Left lung (tissue), 10 donors: ENCODE results near the gene LRRC71. TPM values are rescaled to one million over a fixed set of nuclear protein-coding genes. Genes with fewer than 3 reads are reported as not detected.

ENCODE experiments used
- ATAC-seq: fragments of 200-7000 bp; cut with Tn5 transposase; one replicate; pipeline ENCODE4 v1.9.1; 2020; ENCODE audit warnings: moderate library complexity
- DNase-seq, 4 donors: peaks; one replicate each; pipeline ENCODE4 v3.0.0-alpha.2; 2013 to 2020
- H3K27ac ChIP-seq, 2 donors: fragments of 200-600 bp; sonication (generic) in 1 of 2; one replicate each; pipeline versions ENCODE4 v1.5.0 to v1.8.0; 2020 to 2021
- H3K27me3 ChIP-seq, 2 donors: fragments of 200-600 bp; sonication (generic) in 1 of 2; one replicate each; pipeline versions ENCODE4 v1.5.0 to v1.8.0; 2020 to 2021
- H3K36me3 ChIP-seq, 2 donors: fragments of 200-600 bp; sonication (generic) in 1 of 2; one replicate each; pipeline versions ENCODE4 v1.5.0 to v1.8.0; 2020 to 2021
- H3K4me1 ChIP-seq, 2 donors: fragments of 200-600 bp; one replicate each; pipeline ENCODE4 v1.8.0; 2021
- H3K4me3 ChIP-seq, 2 donors: fragments of 200-600 bp; sonication (generic) in 1 of 2; one replicate each; pipeline versions ENCODE4 v1.5.0 to v1.8.0; 2020 to 2021; ENCODE audit warnings: mild to moderate bottlenecking in 1 of 2
- H3K9me3 ChIP-seq, 2 donors: fragments of 200-600 bp; sonication (generic) in 1 of 2; one replicate each; pipeline versions ENCODE4 v1.5.0 to v1.8.0; 2020 to 2021
- CTCF ChIP-seq, 2 donors: fragments of 200-600 bp; sonication (generic) in 1 of 2; IDR thresholded peaks; one replicate each; pipeline versions ENCODE4 v1.5.0 to v1.8.0; 2021; ENCODE audit warnings: antibody characterized with exemption in 2 of 2
- intact Hi-C, 2 donors: fragments of 100-400 bp; cut with DNase I; formaldehyde crosslinking; loops; one replicate each; pipeline versions ENCODE4 v1.11.2 to v1.14.2; 2022
- polyA plus RNA-seq, 6 donors: library from polyadenylated mRNA; unstranded; fragments of 120-200 nt; gene quantifications; one replicate each; pipeline ENCODE4 v1.2.1, GENCODE V29; 2013; ENCODE audit not compliant: insufficient read length in 6 of 6
- total RNA-seq, 2 donors: library from RNA; stranded (reverse); fragmentation: NEBNext Ultra II Directional; extraction: Animal tissue kit (Norgen Biotek cat#: 25700); gene quantifications; one replicate each; pipeline ENCODE4 v1.2.1, GENCODE V29; 2021
- donor health status: DM: no; HTN: yes; CAD: no.
- donor health status: DM: no; HTN: no; CAD: no.

Gene LRRC71
- total and polyA plus RNA-seq, 8 donors, result 0.38 to 5.5 (median 3.1) TPM

GRCh38 chr1:156894711-156895454 is 25.5 kb upstream of the LRRC71 start:
- no peak for TF ChIP-seq CTCF (IDR thresholded peaks at IDR 0.05)
- intact Hi-C loops, result no loop called here
- DNase-seq (peak in 1 of 4 donors; percentile 61), ATAC-seq (no peak)
- H3K27ac ChIP-seq, result peak overlapping the region; percentile 77 to 84
- H3K4me1 ChIP-seq, result peaks cover 8 to 71% of the 10 kb centered on the region in 2 donors
- H3K27me3 ChIP-seq, result peaks cover 8 to 46% of the 10 kb centered on the region in 2 donors
- peak overlapping the region in 1 of 2 donors; percentile 48 for H3K4me3 ChIP-seq
- no peaks in the 10 kb centered on the region for H3K36me3 ChIP-seq
- H3K9me3 ChIP-seq, result no peaks in the 10 kb centered on the region

DNA sequence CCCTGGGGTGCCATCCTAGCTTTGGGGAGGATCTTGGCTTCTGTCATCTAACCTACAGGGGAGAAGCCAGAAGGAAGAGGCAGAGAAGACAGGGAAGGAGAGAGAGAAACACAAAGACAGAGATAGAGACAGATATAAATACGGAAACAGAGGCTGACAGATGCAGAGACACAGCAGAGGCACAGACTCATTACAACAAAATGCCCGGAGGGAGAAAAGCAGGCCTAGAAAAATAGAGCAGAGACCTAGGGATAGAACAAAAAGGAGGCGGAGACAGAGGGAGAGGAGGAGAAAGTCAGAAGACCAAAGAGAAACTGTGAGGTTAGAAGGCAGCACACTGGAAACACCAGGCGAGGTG is 25.0 kb upstream of the LRRC71 start:
- Histone ChIP-seq H3K4me3 (peak overlapping the region in 1 of 2 donors; percentile 48), H3K9me3 (no peaks in the 10 kb centered on the region), H3K4me1 (peaks cover 8 to 67% of the 10 kb centered on the region in 2 donors), H3K27ac (peak overlapping the region; percentile 77 to 84), H3K27me3 (peaks cover 8 to 46% of the 10 kb centered on the region in 2 donors), H3K36me3 (no peaks in the 10 kb centered on the region)
- DNase-seq (no peak), ATAC-seq (no peak)
- intact Hi-C loops, result no loop called here
- TF ChIP-seq CTCF (IDR thresholded peaks at IDR 0.05), result no peak

DNA sequence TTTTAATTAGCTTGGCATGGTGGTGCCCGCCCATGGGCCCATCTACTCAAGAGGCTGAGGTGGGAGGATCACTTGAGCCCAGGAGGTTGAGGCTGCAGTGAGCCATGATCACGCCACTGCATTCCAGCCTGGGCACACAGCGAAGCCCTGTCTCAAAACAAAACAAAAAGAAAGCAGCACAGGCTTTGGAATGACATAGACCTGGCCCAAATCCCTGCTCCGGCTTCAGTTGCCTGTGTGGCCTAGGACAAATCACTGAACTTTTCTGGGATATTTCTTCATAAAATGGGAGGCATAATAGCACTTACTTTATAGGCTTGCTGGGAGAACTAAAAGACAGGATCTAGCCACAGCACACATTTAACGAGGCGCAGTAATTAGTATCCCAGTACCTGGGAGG is 24.5 kb upstream of the LRRC71 start:
- no peaks in the 10 kb centered on the region for H3K9me3 ChIP-seq
- peak overlapping the region; percentile 3 to 77 for H3K27ac ChIP-seq
- no peak for TF ChIP-seq CTCF (IDR thresholded peaks at IDR 0.05)
- ATAC-seq, result no peak
- H3K36me3 ChIP-seq, result no peaks in the 10 kb centered on the region
- peaks cover 8 to 45% of the 10 kb centered on the region in 2 donors for H3K27me3 ChIP-seq
- DNase-seq, result peak in 1 of 4 donors; percentile 31
- intact Hi-C loops, result no loop called here
- no peak overlapping the region for H3K4me3 ChIP-seq
- peaks cover 8 to 67% of the 10 kb centered on the region in 2 donors for H3K4me1 ChIP-seq

GRCh38 chr1:156896490-156897033 is 23.9 kb upstream of the LRRC71 start:
- Histone ChIP-seq H3K9me3 (no peaks in the 10 kb centered on the region), H3K4me1 (peaks cover 8 to 71% of the 10 kb centered on the region in 2 donors), H3K36me3 (no peaks in the 10 kb centered on the region), H3K27ac (peak overlapping the region; percentile 3 to 62), H3K27me3 (peaks cover 8 to 39% of the 10 kb centered on the region in 2 donors), H3K4me3 (no peak overlapping the region)
- TF ChIP-seq CTCF (IDR thresholded peaks at IDR 0.05), result no peak
- DNase-seq (peak in 1 of 4 donors; percentile 67), ATAC-seq (peak; percentile 10)
- intact Hi-C loops, result no loop called here

- peak in 1 of 4 donors; percentile 49 for DNase-seq
- no peaks in the 10 kb centered on the region for H3K9me3 ChIP-seq
- H3K27ac ChIP-seq, result peak overlapping the region; percentile 53 to 62
- peaks cover 8 to 64% of the 10 kb centered on the region in 2 donors for H3K4me1 ChIP-seq
- no peak for ATAC-seq
- TF ChIP-seq CTCF (IDR thresholded peaks at IDR 0.05), result no peak
- H3K27me3 ChIP-seq, result peaks cover 8 to 32% of the 10 kb centered on the region in 2 donors
- intact Hi-C loops, result no loop called here
- no peak overlapping the region for H3K4me3 ChIP-seq
- no peaks in the 10 kb centered on the region for H3K36me3 ChIP-seq
Measured at GRCh38 chr1:156897078-156897825, 23.2 kb upstream of the LRRC71 start.
